NCI-H460 (cell line): ENCODE measurements around the gene PLPP1. TPM values are rescaled to one million over a fixed set of nuclear protein-coding genes. Genes with fewer than 3 reads are reported as not detected.

Source experiments
- DNase-seq: peaks from one replicate; pipeline ENCODE4 v3.0.0-alpha.2; 2016; ENCODE audit warnings: low read depth; ENCODE audit errors: extremely low read depth
- total RNA-seq: library from RNA; depleted of rRNA; stranded (reverse); fragments of >200 nt; shearing (Covaris generic); gene quantifications from 2 replicates; pipeline ENCODE4 v1.2.3, GENCODE V29; 2014

PLPP1 gene
- total RNA-seq, 1 experiment from 2014 or later = 27.5 TPM

DNA sequence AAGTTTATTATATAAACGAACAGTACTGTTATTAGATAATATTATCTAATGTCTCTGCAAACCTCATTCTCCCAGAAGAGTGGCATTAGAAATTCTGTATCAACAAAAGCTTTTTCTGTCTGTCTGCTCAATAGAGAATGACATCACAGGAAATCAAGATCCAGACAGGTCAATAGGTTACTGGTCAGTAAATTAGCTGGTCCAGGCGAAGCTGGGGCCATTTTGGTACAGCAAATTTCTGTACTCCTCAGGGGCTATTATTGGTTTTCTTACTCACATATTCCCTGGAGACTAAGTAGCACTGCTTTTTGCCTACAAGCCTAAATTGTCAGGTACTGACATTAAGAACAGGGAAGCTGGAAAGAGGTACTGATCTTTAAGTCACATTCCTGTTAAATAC lies 80.5 kb downstream of the PLPP1 start:
- no peak for DNase-seq

GRCh38 chr5:55453211-55453610 lies 81.6 kb downstream of the PLPP1 start:
- DNase-seq = no peak

- DNase-seq = no peak
Observed at GRCh38 chr5:55451976-55452375, 82.8 kb downstream of the PLPP1 start.

DNA sequence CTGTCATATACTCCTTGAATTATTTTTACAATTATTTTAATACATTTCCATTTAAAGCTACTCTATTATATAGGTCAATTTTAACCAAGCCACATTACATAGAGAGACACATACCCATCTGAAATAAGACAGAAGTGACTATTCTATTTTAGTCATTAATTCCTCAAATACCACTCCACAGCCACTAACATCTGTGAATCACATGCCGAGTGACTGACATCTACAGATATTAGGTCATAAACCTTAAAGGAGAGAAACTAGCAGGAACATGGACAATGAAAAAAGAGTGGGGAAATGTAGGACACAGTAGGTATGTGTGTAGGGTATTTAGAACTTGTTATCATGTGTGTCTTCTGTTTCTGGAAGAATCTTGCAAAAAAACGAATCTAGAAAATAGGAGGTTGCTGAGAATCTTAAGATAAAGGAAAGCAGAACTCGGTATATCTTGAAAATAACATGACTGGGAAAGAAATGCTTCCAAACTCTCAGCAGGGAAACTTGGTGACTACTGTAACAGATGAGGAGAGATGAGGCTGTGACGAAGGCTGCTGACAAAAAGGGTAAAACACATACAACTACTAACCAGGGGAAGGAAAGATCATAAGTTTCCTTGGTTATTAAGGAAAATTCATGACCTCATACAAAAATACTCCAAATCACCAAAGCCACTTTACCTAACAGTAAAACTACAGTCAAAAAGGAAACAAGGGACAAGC lies 84.6 kb downstream of the PLPP1 start:
- no peak for DNase-seq

- no peak for DNase-seq
Observed at GRCh38 chr5:55446640-55447351, 88.0 kb downstream of the PLPP1 start.

DNA sequence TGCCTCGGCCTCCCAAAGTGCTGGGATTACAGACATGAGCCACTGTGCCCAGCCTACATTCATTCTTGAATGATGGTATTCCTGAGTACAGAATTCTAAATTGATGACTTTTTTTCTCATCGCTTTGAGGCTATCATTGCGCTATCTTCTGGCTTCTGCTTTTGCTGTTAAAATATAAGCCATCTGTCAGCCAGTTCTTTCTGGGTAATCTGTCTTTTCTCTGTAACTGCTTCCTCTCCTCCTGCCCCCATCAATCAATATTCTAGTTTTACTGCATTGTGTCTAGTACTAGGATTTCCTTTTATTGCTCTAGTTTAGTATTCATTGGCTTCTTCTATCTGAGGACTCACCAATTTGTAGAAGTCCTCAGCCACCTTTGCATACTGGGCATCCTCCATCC lies 89.0 kb downstream of the PLPP1 start:
- DNase-seq = no peak

DNA sequence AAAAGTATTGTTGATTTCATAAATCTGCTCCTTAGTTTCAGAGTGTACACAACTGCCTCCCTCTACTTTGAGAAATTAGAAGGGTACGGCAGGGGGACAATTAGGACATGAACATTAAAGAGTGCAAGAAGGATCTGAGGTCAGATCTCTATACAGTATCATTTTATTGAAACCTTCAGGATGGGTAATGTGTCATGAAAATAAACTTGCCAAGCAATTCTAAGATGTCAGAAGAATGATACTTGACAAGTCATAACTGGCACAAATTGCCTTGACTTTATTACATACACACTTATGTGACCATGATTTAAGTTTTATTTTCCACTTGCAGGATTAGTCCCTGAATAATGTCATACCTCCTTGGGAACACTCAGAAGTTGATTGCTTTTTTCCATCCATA lies 92.8 kb downstream of the PLPP1 start:
- DNase-seq = no peak

DNA sequence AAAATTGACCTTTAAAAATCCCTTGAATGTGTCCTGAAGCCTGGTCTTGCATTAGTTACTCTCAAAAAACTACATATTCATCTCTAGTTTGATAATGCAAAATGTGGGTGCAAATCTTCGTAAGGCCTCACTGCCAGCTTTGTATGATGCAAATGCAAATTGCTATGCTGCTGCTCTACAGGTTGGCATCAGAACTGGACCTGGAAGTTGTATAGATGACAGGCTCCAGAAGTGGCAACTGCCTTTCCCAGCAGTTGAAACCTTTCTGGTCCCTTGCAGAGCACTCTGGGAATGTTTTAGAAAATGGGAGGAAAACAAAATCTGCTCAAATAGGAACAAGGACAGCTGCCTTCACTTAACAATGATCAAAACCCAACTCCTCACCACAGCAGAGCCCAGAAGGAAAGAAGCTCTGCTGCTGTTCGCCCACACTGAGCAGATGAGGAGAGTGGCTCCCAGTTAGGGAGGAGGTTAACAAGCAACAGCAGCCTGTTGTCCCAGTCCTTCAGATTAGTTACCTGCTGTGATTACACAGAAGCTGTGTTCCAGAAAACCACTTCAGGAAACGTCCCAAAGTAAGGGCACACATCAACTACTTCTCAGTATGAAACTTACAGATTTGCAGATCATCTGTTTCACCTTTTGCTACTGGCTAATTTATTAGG lies 93.5 kb downstream of the PLPP1 start:
- DNase-seq = no peak

DNA sequence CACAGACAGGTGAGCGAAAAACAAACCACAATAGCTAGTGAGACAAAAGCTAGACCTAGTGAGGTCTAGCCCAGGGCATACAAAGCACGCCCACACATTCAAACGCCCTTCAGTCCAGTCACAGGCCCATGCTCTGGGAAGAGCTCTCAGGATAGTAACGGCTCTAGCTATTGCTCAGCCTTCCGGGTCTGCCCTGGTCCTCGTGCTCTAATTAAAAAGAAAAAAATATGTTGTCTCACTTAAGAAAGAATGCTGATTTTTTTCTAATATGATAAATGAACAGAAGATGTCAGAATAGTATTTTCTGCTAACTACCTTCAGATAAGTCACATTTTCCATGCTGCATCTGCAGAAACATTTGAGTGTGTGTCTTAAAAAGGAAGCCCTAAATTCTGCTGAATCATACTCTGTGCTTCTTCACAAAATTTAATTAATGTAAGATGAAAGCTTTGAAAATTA lies 94.5 kb downstream of the PLPP1 start:
- no peak for DNase-seq

DNA sequence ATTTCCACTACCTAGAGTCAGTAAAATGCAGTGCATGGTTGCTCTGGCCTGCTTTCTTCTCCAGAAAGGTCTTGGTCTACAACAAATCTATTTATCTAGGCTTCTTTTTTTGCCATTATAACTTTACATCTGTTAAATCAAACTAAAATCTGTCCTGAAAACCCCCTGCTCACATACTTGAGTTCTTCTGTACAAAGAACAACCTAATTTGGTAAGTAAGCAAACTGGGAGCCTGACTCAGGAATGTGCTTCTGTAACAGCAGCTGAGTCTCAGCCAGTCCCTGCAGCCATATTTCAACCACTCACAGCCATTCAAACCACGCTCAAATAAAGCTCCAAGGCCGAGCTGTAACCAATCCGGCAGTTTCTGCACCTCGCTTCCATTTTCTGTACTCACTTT lies 95.8 kb downstream of the PLPP1 start:
- no peak for DNase-seq

- no peak for DNase-seq
Observed at GRCh38 chr5:55437859-55438206, 96.9 kb downstream of the PLPP1 start.

DNA sequence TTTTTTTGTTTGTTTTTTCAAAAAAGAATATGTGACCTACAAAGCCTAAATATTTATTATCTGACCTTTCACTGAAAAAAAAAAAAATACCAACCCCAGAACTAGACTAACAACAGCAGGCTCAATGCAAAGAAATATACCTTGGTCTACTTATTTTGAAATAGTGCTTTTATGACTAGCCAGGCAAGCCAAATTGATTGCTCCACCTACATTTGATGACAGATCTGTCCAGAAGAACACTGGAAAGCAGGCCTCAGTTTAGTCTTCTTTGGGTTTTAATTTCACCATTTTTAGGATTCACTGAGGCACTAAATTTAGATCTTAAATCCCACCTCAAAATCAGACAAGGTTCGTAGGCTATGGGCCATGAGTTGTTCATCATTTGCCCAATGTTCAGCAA lies 97.3 kb downstream of the PLPP1 start:
- no peak for DNase-seq

GRCh38 chr5:55432549-55432948 lies 102.2 kb downstream of the PLPP1 start:
- DNase-seq = no peak

GRCh38 chr5:55429613-55430253 lies 105.0 kb downstream of the PLPP1 start:
- no peak for DNase-seq

- DNase-seq = no peak
Observed at GRCh38 chr5:55429221-55429612, 105.5 kb downstream of the PLPP1 start.

- no peak for DNase-seq
Observed at GRCh38 chr5:55427157-55427556, 107.6 kb downstream of the PLPP1 start.

DNA sequence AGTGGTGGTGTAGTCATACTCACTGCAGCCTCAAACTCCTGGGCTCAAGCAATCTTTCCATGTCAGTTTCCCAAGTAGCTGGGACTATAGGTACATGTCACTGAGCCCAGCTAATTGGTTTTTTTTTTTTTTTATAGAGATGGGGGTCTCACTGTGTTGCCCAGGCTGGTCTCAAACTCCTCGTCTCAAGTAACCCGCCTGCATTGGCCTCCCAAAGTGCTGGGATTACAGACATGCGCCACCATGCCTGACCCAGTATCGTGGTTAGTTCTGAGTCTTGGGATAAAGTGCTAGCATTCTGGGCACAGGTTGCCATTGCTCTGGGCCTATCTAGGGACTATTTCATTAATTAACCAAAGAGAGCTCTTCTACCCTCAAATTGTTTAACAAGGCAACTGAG lies 108.3 kb downstream of the PLPP1 start:
- DNase-seq = no peak

DNA sequence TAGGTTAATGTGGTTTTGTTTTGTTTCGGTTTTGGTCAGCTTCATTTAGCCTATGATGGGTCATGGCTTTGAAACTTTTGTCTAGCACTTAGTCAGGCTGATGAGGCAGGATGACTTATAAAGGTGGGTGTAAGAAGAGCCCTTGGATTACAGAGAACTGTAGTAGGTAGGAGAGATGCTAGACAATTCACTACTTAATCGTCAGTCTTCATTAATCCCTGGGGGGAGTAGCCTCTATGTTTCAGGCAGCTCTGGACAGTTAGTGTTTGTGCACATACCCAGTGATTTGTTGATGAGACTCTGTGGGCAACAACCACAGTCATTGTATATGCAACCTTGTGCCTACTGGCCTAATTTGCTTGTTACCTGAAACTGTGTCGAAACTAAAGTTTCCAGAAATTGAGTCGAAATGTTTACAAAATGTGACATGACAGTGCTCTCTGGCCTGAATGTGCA lies 113.7 kb downstream of the PLPP1 start:
- no peak for DNase-seq

- no peak for DNase-seq
Observed at GRCh38 chr5:55418994-55419968, 115.5 kb downstream of the PLPP1 start.

DNA sequence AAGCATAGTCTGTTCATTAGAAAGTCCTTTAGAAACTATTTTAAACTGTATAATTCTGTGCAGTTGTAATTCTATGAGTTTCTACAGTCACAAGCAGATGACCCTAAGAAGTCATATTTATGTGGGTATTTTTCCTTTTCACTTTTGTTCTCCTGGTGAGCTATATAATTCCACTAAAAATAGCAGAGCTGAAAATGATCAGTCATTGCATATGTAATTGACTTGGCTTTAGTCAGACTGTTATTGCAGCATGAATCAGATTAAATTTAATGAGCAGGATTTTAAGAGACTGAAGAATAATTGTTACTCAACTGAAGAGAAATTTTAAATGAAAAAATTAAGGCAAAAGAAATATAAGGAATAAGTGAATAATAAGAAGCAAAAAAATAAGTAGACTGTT lies 118.5 kb downstream of the PLPP1 start:
- DNase-seq = no peak
